ENCODE measurements around the gene VEZT.
"Not testable (repeated sequence)": the region's sequence is repeated elsewhere in the genome, so short reads cannot be mapped to it uniquely, and the experiment has no call there.

The VEZT gene

DNA sequence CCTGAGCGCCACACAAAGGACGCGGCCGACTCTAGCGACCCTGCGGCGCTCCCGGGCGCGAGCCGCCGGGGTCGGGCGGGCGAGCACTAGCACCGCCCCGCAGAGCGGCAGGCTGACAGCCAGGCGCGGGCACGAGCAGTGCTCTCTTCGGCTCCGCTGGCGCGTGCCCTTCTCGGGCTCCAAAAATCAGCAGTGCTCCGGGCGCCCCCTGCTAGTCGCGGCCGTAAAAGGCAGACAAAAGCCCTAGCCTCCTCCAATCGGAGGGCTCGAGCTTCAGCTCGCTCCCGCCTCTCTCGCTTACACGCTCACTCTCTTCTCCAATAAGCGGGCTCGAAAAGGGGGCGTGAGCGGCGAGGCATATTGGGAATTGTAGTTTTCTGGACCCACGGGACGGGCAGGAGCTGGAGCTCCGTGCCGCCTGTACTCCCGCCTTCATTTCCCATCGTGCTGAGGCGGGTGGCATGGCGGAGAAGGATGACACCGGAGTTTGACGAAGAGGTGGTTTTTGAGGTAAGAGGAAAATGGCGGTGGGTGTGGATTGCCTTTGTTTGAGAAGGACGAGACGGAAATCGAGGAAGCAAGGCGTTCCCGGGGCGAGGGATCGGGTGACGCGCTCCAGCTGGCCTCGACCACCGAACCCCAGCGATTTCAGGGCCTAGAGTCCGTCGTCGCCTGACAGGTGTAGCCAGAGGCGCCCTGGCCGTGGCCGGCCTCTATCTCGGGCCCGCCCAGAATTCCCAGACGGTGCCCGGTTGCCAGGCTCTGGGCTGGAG, at the start of gene VEZT, which contains the start of gene FGD6:
Gene VEZT (plus strand): TSS at position 431 of the 773 bp plus-strand sequence. CDS start 44 bp downstream, at position 475.
Gene FGD6 (minus strand): TSS at position 91 of the 773 bp plus-strand sequence. CDS start 227 bp downstream, outside the sequence.
- peak; percentile 86 for DNase-seq (ENCODE audit: low read depth)

DNA sequence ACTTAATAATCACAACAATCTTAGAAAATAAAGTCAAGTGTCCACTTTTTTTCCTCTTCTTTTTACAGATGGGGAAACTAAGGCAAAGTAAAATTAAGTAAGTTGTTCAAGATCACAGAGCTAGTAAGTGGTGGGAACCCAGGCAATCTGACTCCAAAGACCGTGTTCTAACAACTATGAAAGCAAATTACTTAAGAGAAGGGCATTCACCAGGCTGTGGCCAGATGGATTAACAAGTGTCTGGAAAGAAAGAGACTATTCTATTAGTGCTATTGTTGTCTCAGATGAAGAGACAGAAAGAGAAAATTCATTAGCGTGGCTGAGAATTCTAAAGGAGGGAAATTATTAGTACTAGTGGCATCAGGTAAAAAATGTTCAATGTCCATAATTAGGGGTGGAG, 48.9 kb upstream of the VEZT start:
- no peak for DNase-seq (ENCODE audit: low read depth)

DNA sequence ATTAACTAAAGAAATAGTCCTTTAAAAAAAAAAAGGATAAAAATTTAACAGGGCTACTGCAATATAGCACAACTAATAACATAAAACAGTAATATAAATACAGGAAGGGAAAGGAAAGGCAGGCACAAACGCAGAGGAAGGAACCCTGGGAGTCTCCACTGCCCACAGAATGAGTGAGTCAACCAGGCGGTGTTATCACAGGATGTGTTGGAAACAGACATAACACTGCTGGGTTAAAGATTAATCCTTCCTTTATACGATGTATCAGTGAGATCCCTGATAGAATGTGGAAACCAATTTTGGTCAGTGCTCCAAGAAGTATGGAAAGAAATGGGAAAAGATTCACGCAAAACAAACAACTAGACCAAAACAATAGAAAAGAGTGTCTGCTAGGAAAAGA, 48.2 kb upstream of the VEZT start:
- DNase-seq (ENCODE audit: low read depth) = peak; percentile 27

GRCh38 chr12:95173392-95174251, 44.0 kb upstream of the VEZT start:
- DNase-seq (ENCODE audit: low read depth) = no peak

DNA sequence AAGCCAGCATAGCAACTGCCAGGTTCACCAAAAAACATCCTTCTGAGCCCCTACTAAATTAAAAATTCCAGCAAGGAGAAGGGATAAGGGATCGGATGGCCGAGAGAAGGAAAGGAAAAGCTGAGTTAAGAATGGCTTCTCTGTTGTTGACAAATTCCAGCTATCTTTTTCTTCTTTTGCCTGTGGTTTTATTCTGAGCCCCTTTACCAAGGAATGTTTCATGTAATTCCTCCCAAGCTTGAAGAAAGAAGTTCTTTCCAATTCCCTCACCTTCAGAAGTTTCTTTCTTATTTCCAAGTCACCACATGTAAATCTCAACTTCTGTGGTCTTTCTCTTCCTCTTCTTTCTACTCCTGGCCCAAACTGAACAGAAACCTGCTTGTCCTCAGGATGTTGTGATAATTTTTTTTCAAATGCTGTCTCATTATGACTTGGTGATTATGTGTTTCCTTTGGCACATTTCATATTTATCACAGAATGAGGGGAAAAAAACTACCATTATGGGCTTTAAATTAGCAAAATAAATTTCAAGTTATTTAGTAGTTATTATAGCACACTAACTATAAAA, 40.3 kb upstream of the VEZT start:
- no peak for DNase-seq (ENCODE audit: low read depth)

DNA sequence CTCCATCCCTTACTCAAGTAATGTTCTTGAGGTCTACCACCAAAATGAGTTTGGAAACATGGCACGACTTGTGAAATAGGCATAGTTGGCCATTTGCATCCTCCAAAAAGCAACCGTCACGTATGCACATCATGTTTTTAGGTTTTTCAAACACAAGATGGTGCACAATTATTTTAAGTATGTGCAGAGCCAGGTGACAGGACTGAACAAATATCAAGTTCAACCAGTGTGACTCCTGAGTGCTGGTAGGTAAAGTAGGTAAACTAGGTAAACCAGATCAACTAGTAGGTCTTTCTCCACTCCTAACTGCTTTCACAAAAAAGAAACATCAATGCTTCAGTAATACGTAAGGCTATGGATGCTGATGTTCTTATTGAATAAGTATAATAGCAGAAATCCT, 39.5 kb upstream of the VEZT start:
- no peak for DNase-seq (ENCODE audit: low read depth)

DNA sequence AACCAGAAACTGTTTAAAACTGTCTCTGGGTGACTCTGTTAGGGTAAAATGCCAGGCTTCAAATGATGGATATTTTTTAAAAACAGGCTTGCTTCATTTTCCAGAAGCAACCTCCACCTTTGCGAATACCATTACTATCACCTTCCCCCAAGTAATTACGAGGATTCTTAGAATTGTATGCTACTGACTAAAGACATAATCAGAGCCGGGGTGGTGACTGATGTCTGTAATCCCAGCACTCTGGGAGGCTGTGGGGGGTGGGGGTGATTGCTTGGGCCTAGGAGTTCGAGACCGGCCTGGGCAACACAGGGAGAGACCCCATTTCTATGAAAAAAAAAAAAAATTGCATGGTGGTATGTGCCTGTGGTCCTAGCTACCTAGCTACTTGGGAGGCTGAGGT, 38.6 kb upstream of the VEZT start:
- no peak for DNase-seq (ENCODE audit: low read depth)

DNA sequence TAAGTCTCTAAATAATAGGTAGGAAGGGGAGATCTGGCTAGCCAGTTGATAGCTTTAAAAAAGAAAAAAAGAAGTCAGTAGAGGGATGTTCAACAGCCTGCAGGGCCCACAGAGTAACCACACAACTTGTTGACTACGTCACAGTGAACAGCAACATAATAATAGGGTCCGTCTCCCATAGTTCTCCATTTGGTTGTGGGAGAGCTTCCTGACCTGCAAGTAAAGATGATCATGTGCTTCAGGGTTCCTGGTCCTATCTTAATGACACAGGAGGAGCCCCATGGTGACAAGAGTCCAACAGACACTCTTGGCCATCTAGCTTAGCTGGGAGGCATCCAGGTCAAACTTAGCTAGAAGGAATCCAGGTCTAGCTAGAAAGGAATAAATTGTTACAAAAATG, 36.5 kb upstream of the VEZT start:
- DNase-seq (ENCODE audit: low read depth) = peak; percentile 14

GRCh38 chr12:95182868-95183415, 34.7 kb upstream of the VEZT start:
- DNase-seq (ENCODE audit: low read depth) = no peak

- DNase-seq (ENCODE audit: low read depth) = no peak
Observed at GRCh38 chr12:95184121-95184520, 33.5 kb upstream of the VEZT start.

DNA sequence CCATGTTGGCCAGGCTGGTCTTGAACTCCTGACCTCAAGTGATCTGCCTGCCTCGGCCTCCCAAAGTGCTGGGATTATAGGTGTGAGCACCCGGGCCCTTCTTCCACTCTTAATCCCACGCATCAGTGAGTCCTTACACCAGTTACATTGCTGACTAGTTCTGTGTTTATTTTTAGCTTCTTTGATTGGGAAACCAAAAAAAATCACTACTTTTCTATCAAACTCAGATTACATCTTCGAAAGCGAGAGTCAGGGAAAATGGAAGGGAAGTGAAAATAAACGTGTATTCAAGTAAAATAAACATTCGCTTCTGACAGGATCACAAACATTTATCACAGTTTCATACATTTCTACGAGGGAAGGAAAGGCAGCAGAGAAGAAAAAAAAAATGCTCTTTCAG, 32.5 kb upstream of the VEZT start:
- DNase-seq (ENCODE audit: low read depth) = no peak

DNA sequence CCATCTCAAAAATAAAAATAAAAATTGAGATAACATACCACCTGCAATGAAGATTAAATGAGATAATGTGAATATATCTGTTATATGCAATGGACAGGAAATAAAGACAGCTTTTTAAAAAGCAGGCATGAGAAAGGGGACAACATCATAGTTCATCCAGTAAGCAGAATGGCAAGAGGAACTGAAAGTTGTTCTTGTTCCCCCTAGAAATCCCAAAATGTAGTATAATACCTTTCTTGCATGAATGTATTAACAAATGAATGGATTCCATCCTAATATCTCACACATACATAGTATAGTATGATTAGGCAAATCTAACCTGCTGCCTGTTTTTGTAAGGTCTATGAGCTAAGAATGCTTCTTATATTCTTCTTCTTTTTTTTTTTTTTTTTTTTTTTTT, 31.8 kb upstream of the VEZT start:
- DNase-seq (ENCODE audit: low read depth) = no peak

DNA sequence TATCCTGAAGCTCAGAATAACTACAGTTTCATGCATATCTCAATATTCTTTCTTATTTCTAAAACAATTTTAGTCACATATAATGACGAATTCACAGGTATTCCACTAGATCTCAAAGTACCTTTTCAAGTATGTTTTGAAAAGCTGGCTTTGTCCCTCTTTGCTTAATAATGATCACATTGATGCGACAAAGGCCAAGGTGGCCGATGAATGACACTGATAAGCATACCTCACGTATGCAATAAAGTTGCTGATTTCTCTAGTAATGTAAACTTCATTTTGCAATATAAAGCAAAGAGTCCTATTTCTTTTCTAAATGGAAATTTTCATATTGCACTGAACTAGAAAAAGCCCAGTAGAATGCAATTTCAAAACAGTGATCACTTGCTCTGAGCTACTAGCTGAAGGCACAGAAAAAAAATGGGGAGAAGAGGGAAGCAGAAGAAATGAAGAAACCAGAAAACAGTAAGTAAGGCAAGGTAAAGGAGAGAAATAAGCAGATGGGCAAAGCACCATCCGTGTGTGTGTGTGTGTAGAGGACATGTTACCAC, 29.7 kb upstream of the VEZT start:
- no peak for DNase-seq (ENCODE audit: low read depth)

- no peak for DNase-seq (ENCODE audit: low read depth)
Observed at GRCh38 chr12:95191060-95191696, 26.4 kb upstream of the VEZT start.

- DNase-seq (ENCODE audit: low read depth) = no peak
Observed at GRCh38 chr12:95192271-95192670, 25.3 kb upstream of the VEZT start.

DNA sequence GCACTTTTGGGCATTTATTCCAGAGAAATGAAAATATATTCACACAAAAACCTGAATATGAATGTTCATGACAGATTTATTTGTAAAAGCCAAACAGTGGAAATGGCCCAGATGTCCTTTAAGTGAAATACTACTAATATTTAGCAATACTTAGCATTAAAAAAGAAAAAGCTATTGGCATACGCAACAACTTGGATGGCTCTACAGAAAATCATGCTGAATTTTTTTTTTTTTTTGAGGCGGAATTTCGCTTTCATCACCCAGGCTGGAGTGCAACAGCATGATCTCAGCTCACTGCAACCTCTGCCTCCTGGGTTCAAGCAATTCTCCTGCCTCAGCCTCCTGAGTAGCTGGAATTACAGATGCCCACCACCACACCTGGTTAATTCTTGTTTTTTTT, 24.5 kb upstream of the VEZT start:
- no peak for DNase-seq (ENCODE audit: low read depth)

GRCh38 chr12:95195122-95195521, 22.5 kb upstream of the VEZT start:
- DNase-seq (ENCODE audit: low read depth) = no peak

DNA sequence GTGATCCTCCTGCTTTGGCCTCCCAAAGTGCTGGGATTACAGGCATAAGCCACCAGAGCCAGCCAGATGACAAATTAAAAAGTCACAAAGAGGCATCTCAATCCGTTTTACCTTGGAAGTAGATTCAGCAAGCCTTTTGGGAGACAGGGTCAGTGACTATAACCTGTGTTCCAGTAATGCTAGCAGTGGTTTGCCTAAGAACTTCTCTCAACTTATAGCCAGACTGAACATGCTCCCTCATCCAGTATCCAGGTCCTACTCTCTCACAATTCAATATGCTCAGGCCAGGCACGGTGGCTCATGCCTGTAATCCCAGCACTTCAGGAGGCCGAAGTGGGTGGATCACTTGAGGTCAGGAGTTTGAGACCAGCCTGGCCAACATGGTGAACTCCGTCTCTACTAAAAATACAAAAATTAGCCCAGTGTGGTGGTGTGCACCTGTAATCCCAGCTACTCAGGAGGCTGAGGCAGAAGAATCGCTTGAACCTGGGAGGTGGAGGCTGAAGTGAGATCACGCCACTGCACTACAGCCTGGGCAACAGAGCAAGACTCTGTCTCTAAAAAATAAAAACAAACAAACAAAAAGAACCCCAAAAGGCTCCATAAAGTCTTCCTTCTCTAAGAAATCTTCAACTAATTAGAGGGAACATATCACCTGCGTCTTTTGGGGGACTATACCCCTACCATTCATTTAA, 20.6 kb upstream of the VEZT start:
- DNase-seq (ENCODE audit: low read depth) = not testable (repeated sequence)

DNA sequence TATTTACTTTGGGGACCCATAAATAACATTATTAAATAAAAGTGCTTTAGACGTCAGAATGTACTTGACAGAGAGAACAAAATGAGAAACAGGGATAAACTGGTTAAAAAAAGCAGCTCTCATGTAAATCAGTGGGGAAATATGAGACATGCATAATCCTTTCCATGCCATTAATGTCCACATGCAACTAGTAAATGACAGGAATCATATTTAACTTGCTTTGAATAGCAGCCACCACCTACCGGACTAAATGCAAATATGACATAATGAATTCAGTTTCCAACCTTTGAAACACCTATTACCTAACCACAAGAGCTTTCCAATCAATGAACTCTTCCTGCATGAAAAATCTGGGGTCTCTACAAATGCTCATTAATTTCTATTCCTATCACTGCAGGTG, 20.0 kb upstream of the VEZT start:
- DNase-seq (ENCODE audit: low read depth) = no peak

- no peak for DNase-seq (ENCODE audit: low read depth)
Observed at GRCh38 chr12:95198914-95199313, 18.7 kb upstream of the VEZT start.
